Measurements from ENCODE around the gene SETD2.

- TF ChIP-seq CTCF (conservative IDR thresholded peaks at IDR 0.05; ENCODE audit: low read length) (no peak), EZH2phosphoT487 (IDR thresholded peaks at IDR 0.05; ENCODE audit: borderline replicate concordance, low read depth, low read length) (no peak)
These were observed 116.2 kb downstream of the SETD2 start for GRCh38 chr3:47047673-47048072.
